Measurements from ENCODE around the gene ARL11. TPM values are rescaled to one million over a fixed set of nuclear protein-coding genes. Genes with fewer than 3 reads are reported as not detected.
A peak's percentile ranks its signal among the peaks of the same experiment; 100 is the strongest.
"Not testable (repeated sequence)": the region's sequence is repeated elsewhere in the genome, so short reads cannot be mapped to it uniquely, and the experiment has no call there.

Gene ARL11
- total RNA-seq, 4 donors from 2014 or later, result 0.33 to 1.2 (median 0.43) TPM

DNA sequence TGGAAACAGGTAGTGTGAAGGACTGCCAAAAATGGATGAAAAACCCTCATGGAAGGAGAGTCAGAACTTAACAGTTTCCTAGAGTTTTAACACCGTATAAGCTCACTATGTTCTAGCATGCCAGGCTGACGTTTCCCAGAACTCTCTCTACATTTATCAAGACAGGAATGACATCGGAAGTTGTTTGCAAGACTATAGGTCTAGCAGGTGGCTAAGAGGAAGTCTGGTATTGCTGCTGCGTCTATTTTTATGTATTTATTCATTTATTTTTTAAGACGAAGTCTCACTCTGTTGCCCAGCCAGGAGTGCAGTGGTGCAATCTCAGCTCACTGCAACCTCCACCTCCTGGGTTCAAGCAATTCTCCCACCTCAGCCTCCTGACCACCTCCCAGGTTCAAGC lies 20.5 kb upstream of the ARL11 start:
- Histone ChIP-seq H3K4me1 (peaks cover 7 to 17% of the 10 kb centered on the region in 2 donors), H3K27ac (no peak overlapping the region), H3K27me3 (no peaks in the 10 kb centered on the region), H3K9me3 (no peaks in the 10 kb centered on the region), H3K36me3 (no peaks in the 10 kb centered on the region), H3K4me3 (replicated peaks in 1 of 3) (no peak overlapping the region)
- DNase-seq, result no peak
- no peak for TF ChIP-seq POLR2A (IDR thresholded peaks at IDR 0.05)
- TF ChIP-seq, protein P1, sequence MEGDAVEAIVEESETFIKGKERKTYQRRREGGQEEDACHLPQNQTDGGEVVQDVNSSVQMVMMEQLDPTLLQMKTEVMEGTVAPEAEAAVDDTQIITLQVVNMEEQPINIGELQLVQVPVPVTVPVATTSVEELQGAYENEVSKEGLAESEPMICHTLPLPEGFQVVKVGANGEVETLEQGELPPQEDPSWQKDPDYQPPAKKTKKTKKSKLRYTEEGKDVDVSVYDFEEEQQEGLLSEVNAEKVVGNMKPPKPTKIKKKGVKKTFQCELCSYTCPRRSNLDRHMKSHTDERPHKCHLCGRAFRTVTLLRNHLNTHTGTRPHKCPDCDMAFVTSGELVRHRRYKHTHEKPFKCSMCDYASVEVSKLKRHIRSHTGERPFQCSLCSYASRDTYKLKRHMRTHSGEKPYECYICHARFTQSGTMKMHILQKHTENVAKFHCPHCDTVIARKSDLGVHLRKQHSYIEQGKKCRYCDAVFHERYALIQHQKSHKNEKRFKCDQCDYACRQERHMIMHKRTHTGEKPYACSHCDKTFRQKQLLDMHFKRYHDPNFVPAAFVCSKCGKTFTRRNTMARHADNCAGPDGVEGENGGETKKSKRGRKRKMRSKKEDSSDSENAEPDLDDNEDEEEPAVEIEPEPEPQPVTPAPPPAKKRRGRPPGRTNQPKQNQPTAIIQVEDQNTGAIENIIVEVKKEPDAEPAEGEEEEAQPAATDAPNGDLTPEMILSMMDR (IDR thresholded peaks at IDR 0.05), result no peak
- WGBS, 2 donors, result 63 to 71% methylated on average over 5 of the region's 5 CpGs
- intact Hi-C loops (cut with DNase I), result loop anchor here (5.0 kb wide), 1 partner anchor 305 kb away; no protein-coding TSS in a partner anchor

DNA sequence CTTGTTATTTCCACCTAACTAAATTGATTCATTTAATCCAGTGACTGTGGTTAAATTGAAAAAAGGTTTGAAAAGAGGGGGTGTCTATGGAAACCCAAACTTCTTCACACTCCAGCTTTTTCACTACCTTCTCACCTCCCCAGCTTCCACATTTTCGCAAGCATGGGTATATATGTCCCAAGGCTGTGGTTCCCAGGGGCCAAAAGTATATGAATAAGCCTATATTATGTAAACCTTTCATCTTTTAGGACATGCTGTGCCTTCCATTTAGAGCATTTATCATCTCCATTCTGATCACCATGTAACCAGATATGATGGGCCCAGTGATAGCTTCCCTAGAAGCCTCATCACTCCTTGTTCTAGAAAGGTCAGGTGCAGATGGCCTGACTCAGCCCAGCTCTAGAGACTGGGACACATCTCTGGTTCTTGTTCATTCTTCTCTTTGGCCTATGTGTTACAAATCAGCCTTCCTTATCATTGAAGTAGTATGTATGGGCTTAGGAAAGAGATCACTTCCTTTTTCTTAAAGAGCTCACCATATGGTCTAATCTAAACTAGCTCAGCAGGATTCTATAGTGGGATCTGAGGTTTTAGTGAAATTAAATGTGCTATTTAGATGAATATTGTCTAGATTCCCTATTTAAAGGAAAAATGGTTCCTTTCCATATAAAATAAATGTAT lies 19.5 kb upstream of the ARL11 start:
- no peak for DNase-seq
- TF ChIP-seq, protein P1 (IDR thresholded peaks at IDR 0.05), result no peak
- TF ChIP-seq POLR2A (IDR thresholded peaks at IDR 0.05), result no peak
- intact Hi-C loops (cut with DNase I), result loop anchor here (5.0 kb wide), 1 partner anchor 306 kb away; no protein-coding TSS in a partner anchor
- 95 to 97% methylated on average over 1 of the region's 1 CpG for WGBS, 2 donors
- H3K27me3 ChIP-seq, result no peaks in the 10 kb centered on the region
- H3K27ac ChIP-seq, result no peak overlapping the region
- no peaks in the 10 kb centered on the region for H3K36me3 ChIP-seq
- no peaks in the 10 kb centered on the region for H3K9me3 ChIP-seq
- H3K4me1 ChIP-seq, result peaks cover 7 to 17% of the 10 kb centered on the region in 2 donors
- H3K4me3 ChIP-seq (replicated peaks in 1 of 3), result no peak overlapping the region

GRCh38 chr13:49610176-49610575 lies 18.1 kb upstream of the ARL11 start:
- 71 to 83% methylated on average over 1 of the region's 1 CpG for WGBS, 2 donors
- no peak for TF ChIP-seq POLR2A (IDR thresholded peaks at IDR 0.05)
- TF ChIP-seq, protein P1 (IDR thresholded peaks at IDR 0.05), result no peak
- H3K4me1 ChIP-seq, result peaks cover 7 to 8% of the 10 kb centered on the region in 2 donors
- intact Hi-C loops (cut with DNase I), result no loop called here
- peak; percentile 58 to 63 for DNase-seq
- H3K4me3 ChIP-seq (replicated peaks in 1 of 3), result no peak overlapping the region
- no peaks in the 10 kb centered on the region for H3K9me3 ChIP-seq
- H3K27me3 ChIP-seq, result no peaks in the 10 kb centered on the region
- H3K27ac ChIP-seq, result peak overlapping the region in 2 of 3 donors; percentile 11 to 31
- no peaks in the 10 kb centered on the region for H3K36me3 ChIP-seq

DNA sequence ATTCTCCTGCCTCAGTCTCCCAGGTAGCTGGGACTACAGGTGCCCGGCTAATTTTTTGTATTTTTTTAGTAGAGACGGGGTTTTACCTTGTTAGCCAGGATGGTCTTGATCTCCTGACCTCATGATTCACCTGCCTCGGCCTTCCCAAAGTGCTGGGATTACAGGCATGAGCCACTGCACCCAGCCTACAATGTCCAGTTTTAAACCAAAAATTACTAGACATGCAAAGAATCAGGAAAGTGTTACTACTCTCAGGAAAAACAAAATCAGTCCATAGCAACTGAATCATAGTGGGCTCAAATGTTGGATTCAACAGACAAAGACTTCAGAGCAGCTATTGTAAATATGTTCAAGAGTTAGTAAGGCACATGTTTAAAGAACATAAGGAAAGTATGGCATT lies 16.3 kb upstream of the ARL11 start:
- H3K4me1 ChIP-seq, result peaks cover 8 to 12% of the 10 kb centered on the region in 2 donors
- H3K27me3 ChIP-seq; H3K27ac ChIP-seq; H3K4me3 ChIP-seq (replicated peaks in 1 of 3); intact Hi-C loops (cut with DNase I); DNase-seq; H3K9me3 ChIP-seq; H3K36me3 ChIP-seq: not testable (repeated sequence)
- 89 to 96% methylated on average over 3 of the region's 3 CpGs for WGBS, 2 donors

- no peak for DNase-seq
- Histone ChIP-seq H3K4me3 (replicated peaks in 1 of 3) (no peak overlapping the region), H3K9me3 (no peaks in the 10 kb centered on the region), H3K4me1 (peaks cover 0 to 5% of the 10 kb centered on the region in 2 donors), H3K36me3 (no peaks in the 10 kb centered on the region), H3K27ac (peak overlapping the region in 1 of 3 donors; percentile 8), H3K27me3 (no peaks in the 10 kb centered on the region)
- 62 to 69% methylated on average over 8 of the region's 8 CpGs for WGBS, 2 donors
- TF ChIP-seq, protein P1 (IDR thresholded peaks at IDR 0.05), result no peak
- TF ChIP-seq POLR2A (IDR thresholded peaks at IDR 0.05), result no peak
- intact Hi-C loops (cut with DNase I), result no loop called here
Observed at GRCh38 chr13:49615836-49616675, 12.3 kb upstream of the ARL11 start.
